IPS-20b (cell line): ENCODE data around the gene PAMR1.
"Not testable (repeated sequence)": the region's sequence is repeated elsewhere in the genome, so short reads cannot be mapped to it uniquely, and the experiment has no call there.

ENCODE experiments used
- H3K27ac ChIP-seq: one replicate; pipeline ENCODE4 v1.5.1; 2013; ENCODE audit warnings: low read length
- H3K27me3 ChIP-seq: 2 replicates; pipeline ENCODE4 v1.6.1; 2013; ENCODE audit warnings: mild to moderate bottlenecking, low read length, inconsistent platforms; ENCODE audit not compliant: insufficient read depth
- H3K36me3 ChIP-seq: 2 replicates; pipeline ENCODE4 v1.6.1; 2013; ENCODE audit warnings: low read depth, mild to moderate bottlenecking, inconsistent platforms, low read length, moderate library complexity; ENCODE audit not compliant: insufficient read depth
- H3K4me1 ChIP-seq: 2 replicates; pipeline ENCODE4 v1.6.1; 2013; ENCODE audit warnings: mild to moderate bottlenecking, control low read depth, inconsistent platforms, low read length, moderate library complexity; ENCODE audit not compliant: insufficient read depth
- H3K4me3 ChIP-seq: 2 replicates; pipeline ENCODE4 v1.5.1; 2013; ENCODE audit warnings: mild to moderate bottlenecking, low read length, inconsistent platforms
- H3K9ac ChIP-seq: 2 replicates; pipeline ENCODE4 v1.6.1; 2013; ENCODE audit warnings: low read depth, mild to moderate bottlenecking, inconsistent platforms, low read length, moderate library complexity
- H3K9me3 ChIP-seq: 2 replicates; pipeline ENCODE4 v1.6.1; 2013; ENCODE audit warnings: mild to moderate bottlenecking, low read depth, low read length, inconsistent platforms; ENCODE audit not compliant: insufficient read depth

PAMR1 gene

DNA sequence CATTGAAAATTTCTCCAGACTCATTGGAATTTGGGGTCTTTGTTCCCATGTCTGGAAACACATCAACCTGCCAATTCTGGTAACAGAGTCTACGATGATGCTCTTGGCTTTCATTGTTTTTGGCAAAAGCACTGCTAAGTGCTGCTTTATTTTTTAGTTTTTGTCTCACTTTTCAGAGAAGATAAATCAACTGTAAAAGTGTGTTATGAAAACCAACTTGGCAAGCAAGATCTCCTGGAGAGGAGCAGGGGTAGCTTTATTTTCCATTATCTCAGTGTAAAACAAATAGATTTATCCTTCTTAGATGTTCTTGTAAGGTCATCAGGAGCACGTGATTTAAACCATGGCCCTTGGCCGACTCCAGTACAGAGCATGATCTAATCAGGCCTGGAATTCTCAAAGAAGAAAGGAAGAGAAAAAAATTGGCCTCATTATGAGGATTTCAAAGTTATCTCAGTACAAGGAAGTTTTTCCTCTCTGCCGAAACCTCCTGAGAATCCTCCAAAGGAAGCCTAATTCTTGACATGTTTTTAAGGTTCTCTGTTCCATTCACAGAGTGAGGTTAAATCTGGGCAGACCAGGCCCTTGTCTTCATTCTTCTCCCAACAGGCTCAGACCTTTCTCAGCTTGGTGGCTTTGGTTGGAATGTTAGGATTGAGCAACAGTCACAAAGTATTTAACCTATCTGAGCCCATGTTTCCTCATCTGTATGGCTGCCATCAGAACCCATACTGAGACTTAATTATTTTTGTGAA, 16.4 kb upstream of the PAMR1 start:
- H3K36me3 ChIP-seq = no peaks in the 10 kb centered on the region
- no peaks in the 10 kb centered on the region for H3K9me3 ChIP-seq
- peaks cover 12% of the 10 kb centered on the region; the same call in 1 of the 2 replicates for H3K4me1 ChIP-seq
- no peaks in the 10 kb centered on the region for H3K27me3 ChIP-seq
- no peak overlapping the region for H3K9ac ChIP-seq
- no peak overlapping the region for H3K4me3 ChIP-seq
- H3K27ac ChIP-seq = no peak overlapping the region

DNA sequence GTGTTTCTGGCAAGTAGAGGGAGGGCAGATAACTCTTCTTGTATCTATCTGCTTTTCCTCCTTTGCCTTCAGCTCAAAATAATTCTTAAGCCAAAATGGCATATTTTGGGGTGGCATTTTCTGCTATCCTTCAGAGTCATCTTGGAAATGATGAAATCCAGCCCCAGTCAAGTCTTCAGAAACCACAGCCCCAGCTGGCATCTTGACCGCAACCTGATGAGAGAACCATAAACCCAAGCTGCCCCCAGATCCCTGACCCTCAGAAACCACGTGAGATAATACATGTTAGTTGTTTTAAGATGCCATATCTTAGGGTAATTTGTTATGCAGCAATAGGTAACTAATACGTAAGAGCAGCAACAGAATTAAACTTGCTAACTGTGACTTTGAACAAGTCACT, 15.1 kb upstream of the PAMR1 start:
- Histone ChIP-seq H3K9ac (no peak overlapping the region), H3K4me3 (no peak overlapping the region), H3K36me3 (no peaks in the 10 kb centered on the region), H3K4me1 (peaks cover 11% of the 10 kb centered on the region; the same call in 1 of the 2 replicates), H3K9me3 (no peaks in the 10 kb centered on the region), H3K27me3 (no peaks in the 10 kb centered on the region), H3K27ac (no peak overlapping the region)

DNA sequence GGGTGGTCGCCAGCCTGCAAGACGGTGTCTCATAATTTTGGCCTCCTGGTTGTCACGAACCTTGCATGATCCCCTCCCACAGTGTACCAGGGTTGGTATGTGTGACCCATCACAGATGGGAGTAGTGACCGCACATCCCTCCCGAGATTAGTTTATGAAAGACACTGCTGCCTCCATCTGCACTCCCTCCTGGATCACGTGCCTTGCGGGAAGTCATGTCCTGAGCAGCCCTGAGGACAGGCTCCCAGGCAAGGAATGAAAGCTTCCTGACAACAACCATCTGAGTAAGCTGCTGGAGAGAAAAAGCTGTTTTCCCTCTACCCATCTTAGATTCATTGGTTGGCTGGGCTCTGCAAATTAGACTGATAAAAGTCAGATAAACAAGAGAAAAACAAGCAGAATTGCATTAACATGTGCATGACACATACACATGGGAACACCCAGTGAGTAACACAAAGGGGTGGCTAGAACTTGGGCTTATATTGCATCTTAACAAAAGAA, 14.4 kb upstream of the PAMR1 start:
- Histone ChIP-seq H3K9me3 (no peaks in the 10 kb centered on the region), H3K27me3 (no peaks in the 10 kb centered on the region), H3K36me3 (no peaks in the 10 kb centered on the region), H3K4me3 (no peak overlapping the region), H3K9ac (no peak overlapping the region), H3K27ac (no peak overlapping the region), H3K4me1 (peaks cover 11% of the 10 kb centered on the region; the same call in 1 of the 2 replicates)

DNA sequence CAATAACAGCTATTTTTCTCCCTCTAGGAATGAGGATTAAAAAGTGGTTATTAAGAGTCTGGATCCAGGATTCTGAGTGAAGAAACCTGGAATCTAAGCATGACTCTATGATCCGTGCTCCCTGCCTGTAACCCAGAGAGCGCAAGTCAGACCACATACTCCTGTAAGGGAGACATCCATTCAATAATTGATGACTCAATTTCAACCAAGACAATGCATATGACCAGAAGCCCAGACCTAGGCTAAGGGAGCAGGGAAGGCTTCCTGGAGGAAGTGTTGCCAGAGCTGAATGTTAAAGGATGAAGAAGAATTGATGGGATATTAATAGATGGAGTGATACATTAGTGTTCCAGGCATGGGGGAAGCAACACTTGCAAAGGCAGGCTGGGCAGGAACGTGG, 13.8 kb upstream of the PAMR1 start:
- H3K9ac ChIP-seq = no peak overlapping the region
- no peaks in the 10 kb centered on the region for H3K9me3 ChIP-seq
- H3K27me3 ChIP-seq = no peaks in the 10 kb centered on the region
- H3K4me3 ChIP-seq = no peak overlapping the region
- no peak overlapping the region for H3K27ac ChIP-seq
- H3K36me3 ChIP-seq = no peaks in the 10 kb centered on the region
- H3K4me1 ChIP-seq = peaks cover 11% of the 10 kb centered on the region; the same call in 1 of the 2 replicates

DNA sequence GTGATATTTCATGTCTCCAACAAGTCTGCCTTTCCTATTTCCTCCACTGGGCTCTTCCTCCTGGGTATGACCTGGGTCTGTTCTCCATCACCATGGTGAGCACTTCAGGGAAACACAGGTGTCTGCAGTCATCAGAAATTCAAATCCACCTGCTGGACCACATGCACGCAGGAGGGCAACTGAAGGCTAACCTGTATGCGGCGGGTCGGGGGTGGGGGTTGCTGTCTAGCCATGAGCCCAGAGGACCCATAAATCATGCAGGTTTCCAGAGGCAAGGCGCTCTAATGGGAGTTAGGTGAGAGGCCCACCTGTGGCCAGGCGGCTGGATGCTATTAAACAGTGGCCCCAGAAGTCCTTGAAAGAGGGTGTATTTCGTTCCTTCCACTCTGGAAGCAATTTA, 11.1 kb upstream of the PAMR1 start:
- no peaks in the 10 kb centered on the region for H3K36me3 ChIP-seq

DNA sequence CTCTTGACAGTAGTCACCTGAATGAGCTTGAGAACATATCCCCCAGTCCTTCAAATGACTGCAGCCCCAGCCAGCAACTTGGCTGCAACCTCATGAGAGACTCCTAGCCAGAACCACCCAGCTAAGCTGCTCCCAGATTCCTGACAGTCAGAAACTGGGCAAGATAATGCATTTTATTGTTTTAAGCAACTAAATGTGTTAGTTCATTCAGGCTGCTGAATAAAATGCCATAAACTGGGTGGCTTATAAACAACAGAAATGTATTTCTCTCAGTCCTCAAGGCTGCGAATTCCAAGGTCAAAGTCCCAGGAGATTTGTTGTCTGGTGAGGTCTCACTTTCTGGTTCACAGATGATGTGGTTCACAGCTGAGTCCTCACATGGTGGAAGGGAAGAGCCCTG, 5.8 kb upstream of the PAMR1 start:
- H3K36me3 ChIP-seq = no peaks in the 10 kb centered on the region
- no peaks in the 10 kb centered on the region for H3K4me1 ChIP-seq
- H3K9me3 ChIP-seq = no peaks in the 10 kb centered on the region
- H3K27ac ChIP-seq = no peak overlapping the region
- H3K4me3 ChIP-seq = no peak overlapping the region
- no peak overlapping the region for H3K9ac ChIP-seq
- peaks cover 17% of the 10 kb centered on the region for H3K27me3 ChIP-seq

More for the DNA sequence above, 11.1 kb upstream of the PAMR1 start:
- H3K4me1 ChIP-seq = peaks cover 7% of the 10 kb centered on the region; the same call in 1 of the 2 replicates
- H3K27ac ChIP-seq = no peak overlapping the region
- no peaks in the 10 kb centered on the region for H3K9me3 ChIP-seq
- no peak overlapping the region for H3K4me3 ChIP-seq
- no peak overlapping the region for H3K9ac ChIP-seq
- no peaks in the 10 kb centered on the region for H3K27me3 ChIP-seq

DNA sequence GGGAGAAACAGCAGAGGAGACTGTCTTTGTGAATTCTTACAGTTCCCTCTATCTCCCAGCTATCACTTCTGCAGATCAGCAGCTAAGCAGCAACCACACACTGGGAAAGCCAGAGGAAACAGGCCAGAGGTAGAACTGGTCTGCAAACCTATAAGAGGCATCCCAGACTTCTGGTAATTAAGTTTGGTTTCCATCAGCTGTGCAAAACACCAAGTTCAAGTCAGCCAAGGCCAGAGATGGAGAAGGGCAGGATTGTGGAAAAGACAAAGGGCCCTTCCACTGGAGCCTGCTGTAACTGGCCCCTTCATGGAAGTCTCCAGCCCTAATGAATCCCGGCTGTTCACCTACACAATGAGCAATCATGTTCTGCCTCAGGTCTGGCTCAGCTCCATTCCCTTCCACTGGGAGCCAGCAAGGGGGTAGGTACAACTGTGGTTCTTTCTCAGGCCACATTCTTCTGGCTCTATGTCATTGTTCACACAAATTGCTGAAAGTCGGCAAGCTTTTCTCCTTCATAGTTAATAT, 4.6 kb upstream of the PAMR1 start:
- no peak overlapping the region for H3K4me3 ChIP-seq
- H3K9me3 ChIP-seq = no peaks in the 10 kb centered on the region
- no peaks in the 10 kb centered on the region for H3K36me3 ChIP-seq
- no peaks in the 10 kb centered on the region for H3K4me1 ChIP-seq
- H3K27ac ChIP-seq = no peak overlapping the region
- peaks cover 29% of the 10 kb centered on the region for H3K27me3 ChIP-seq
- no peak overlapping the region for H3K9ac ChIP-seq

DNA sequence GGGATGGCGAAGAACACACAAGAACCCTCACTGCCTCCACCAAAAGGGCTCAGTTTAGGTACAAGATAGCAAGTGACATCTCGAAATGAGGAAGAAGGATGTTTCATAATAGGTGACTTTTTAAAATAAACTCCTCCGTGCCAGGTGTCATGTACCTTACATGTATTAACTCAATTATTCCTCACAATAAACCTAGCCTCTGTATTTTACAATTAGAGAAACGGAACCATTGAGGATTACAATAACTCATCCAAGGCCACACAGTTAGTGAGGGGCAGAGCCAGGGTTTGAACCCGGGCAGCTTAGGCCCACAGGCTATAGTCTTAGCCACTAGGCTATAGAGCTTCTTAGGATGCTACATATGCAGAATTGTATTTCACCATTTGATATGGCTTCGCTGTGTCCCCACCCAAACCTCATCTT, 965 bp upstream of the PAMR1 start:
- Histone ChIP-seq H3K9ac (peak overlapping the region; percentile 62; the same call in 1 of the 2 replicates), H3K27me3 (peaks cover 50% of the 10 kb centered on the region), H3K36me3 (no peaks in the 10 kb centered on the region), H3K9me3 (no peaks in the 10 kb centered on the region), H3K4me3 (peak overlapping the region; percentile 71), H3K4me1 (peaks cover 4% of the 10 kb centered on the region; the same call in 1 of the 2 replicates), H3K27ac (no peak overlapping the region)

DNA sequence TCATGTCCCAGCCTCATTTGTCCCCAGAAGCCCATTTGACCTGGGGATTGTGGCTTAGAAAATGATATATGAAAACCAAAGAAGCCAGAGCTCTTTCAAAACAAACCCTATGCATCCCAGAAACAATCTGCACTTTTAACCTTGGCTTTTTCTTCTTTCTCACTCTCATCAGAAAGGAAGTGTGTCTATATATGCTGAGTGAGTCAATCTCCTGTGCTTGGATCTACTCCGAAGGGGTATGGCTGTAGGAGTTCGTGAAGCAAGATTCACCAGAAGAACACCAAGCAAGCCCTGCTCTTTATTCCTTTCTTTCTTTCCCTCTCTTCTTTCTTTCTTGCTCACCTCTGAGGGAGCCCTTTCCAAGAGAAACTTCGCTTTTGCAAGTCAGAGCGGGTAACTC, 636 bp downstream of the PAMR1 start:
- Histone ChIP-seq H3K27me3 (peaks cover 50% of the 10 kb centered on the region), H3K9me3 (no peaks in the 10 kb centered on the region), H3K4me1 (peaks cover 4% of the 10 kb centered on the region; the same call in 1 of the 2 replicates), H3K4me3 (peak overlapping the region; percentile 71), H3K36me3 (no peaks in the 10 kb centered on the region), H3K9ac (peak overlapping the region; percentile 62; the same call in 1 of the 2 replicates), H3K27ac (no peak overlapping the region)

DNA sequence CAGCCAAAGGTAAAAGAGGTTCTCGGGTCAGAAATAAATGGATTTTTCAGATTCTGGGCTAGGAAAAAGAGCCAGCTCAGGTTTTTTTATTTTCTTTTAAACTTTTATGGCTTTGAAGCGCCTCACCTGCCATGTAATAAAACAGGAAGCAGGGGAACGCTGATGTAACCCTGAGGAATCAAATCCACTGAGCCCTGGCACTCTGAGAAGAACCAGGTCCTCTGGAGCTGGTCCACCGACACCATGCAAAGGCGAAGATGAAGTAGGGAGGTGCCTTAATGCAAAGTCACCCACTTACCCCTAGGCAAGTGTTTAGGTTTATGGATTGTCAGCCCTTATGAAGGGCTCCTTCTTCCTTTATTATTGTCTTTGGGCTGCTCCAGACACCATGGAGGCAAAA, 1.6 kb downstream of the PAMR1 start:
- Histone ChIP-seq H3K27ac (no peak overlapping the region), H3K9me3 (no peaks in the 10 kb centered on the region), H3K9ac (no peak overlapping the region), H3K27me3 (peaks cover 54% of the 10 kb centered on the region), H3K4me3 (no peak overlapping the region), H3K36me3 (no peaks in the 10 kb centered on the region), H3K4me1 (peaks cover 4% of the 10 kb centered on the region; the same call in 1 of the 2 replicates)

DNA sequence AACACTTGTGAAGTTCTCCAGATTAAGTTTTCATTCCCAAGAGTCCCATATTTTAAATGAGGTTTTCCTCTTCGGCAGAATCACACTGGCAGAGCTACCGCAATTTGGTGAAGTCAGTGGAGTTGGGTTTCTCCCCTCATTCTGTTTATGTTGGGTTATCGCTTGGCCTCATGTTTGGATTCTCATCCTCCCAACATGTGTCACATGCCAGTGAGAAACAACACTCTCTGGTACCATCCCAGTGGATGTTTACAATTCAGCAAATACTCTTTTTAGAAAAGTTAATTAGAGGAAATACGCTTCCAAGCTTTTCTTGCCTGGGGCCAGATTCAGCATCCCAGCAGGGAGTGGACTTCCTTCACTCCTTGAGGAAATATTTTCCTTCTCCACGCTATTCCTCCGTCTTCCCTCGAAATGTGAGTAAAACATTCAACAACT, 2.1 kb downstream of the PAMR1 start:
- H3K27me3 ChIP-seq = peaks cover 54% of the 10 kb centered on the region
- H3K4me1 ChIP-seq = peaks cover 4% of the 10 kb centered on the region; the same call in 1 of the 2 replicates
- H3K9me3 ChIP-seq = no peaks in the 10 kb centered on the region
- no peak overlapping the region for H3K4me3 ChIP-seq
- no peak overlapping the region for H3K27ac ChIP-seq
- no peak overlapping the region for H3K9ac ChIP-seq
- no peaks in the 10 kb centered on the region for H3K36me3 ChIP-seq

DNA sequence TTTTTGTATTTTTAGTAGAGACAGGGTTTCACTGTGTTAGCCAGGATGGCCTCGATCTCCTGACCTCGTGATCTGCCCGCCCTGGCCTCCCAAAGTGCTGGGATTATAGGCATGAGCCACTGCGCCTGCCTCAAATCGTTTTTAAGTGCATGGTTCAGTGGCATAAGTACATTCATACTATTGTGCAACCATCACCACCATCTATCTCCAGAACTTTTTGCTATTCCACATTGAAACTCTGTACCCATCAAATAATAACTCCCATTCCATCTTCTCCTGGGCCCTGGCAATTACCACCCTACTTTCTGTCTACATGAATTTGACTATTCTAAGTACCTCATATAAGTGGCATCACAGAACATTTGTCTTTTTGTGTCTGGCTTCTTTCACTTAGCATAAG, 3.3 kb downstream of the PAMR1 start:
- not testable (repeated sequence) for H3K9ac ChIP-seq, H3K4me3 ChIP-seq, H3K4me1 ChIP-seq, H3K27ac ChIP-seq, H3K9me3 ChIP-seq, H3K36me3 ChIP-seq
- H3K27me3 ChIP-seq = peaks cover 46% of the 10 kb centered on the region
